Thymus (tissue), 11 donors: ENCODE data around the gene PFDN4. TPM values are rescaled to one million over a fixed set of nuclear protein-coding genes. Genes with fewer than 3 reads are reported as not detected.

Source experiments
- DNase-seq, 9 donors: peaks; one replicate each; pipeline ENCODE4 v3.0.0-alpha.2; 2013; ENCODE audit warnings: low spot score in 9 of 9, low read depth in 6 of 9, missing footprints in 1 of 9
- H3K27ac ChIP-seq, 2 donors: one replicate each; pipeline ENCODE4 v1.5.1; 2013; ENCODE audit warnings: control low read depth in 1 of 2, low read depth in 1 of 2, low read length in 1 of 2, mild to moderate bottlenecking in 1 of 2, moderate library complexity in 1 of 2
- H3K27me3 ChIP-seq, 2 donors: one replicate each; pipeline ENCODE4 v1.5.1; 2013; ENCODE audit warnings: low read length in 1 of 2; ENCODE audit not compliant: control insufficient read depth in 2 of 2, insufficient read depth in 1 of 2
- H3K36me3 ChIP-seq, 2 donors: one replicate each; pipeline ENCODE4 v1.5.1; 2013; ENCODE audit warnings: low read length in 1 of 2, mild to moderate bottlenecking in 1 of 2, moderate library complexity in 1 of 2; ENCODE audit not compliant: control insufficient read depth in 2 of 2, insufficient read depth in 2 of 2
- H3K4me1 ChIP-seq, 2 donors: one replicate each; pipeline ENCODE4 v1.5.1; 2013; ENCODE audit warnings: low read length in 2 of 2; ENCODE audit not compliant: control insufficient read depth in 2 of 2, insufficient read depth in 2 of 2
- H3K4me3 ChIP-seq, 2 donors: one replicate each; pipeline ENCODE4 v1.5.1; 2013; ENCODE audit warnings: low read length in 2 of 2, control low read depth in 1 of 2, mild to moderate bottlenecking in 1 of 2
- H3K9me3 ChIP-seq, 2 donors: one replicate each; pipeline ENCODE4 v1.5.1; 2013; ENCODE audit warnings: low read length in 1 of 2, mild to moderate bottlenecking in 1 of 2; ENCODE audit not compliant: control insufficient read depth in 2 of 2, insufficient read depth in 1 of 2
- WGBS: extraction: QIAGEN DNeasy Blood & Tissue Kit; methylation state at CpG from one replicate; pipeline ENCODE4 v1.1.7; 2013; 5-methylcytosine and 5-hydroxymethylcytosine counted together
- polyA plus RNA-seq: library from polyadenylated mRNA; stranded (reverse); fragments of 200-250 nt; gene quantifications from one replicate; pipeline ENCODE4 v1.2.3, GENCODE V29; 2013
- total RNA-seq: library from RNA; stranded (reverse); fragments of 120-200 nt; gene quantifications from one replicate; pipeline ENCODE4 v1.2.4, GENCODE V29; 2013
- donor health status: healthy.

Gene PFDN4
- total and polyA plus RNA-seq, 2 donors = 123 to 124 TPM

GRCh38 chr20:54179946-54180345 is 27.9 kb upstream of the PFDN4 start:
- H3K4me3 ChIP-seq = no peak overlapping the region
- DNase-seq = no peak
- peaks cover 6 to 16% of the 10 kb centered on the region in 2 donors for H3K27me3 ChIP-seq
- 80% methylated on average over 2 of the region's 2 CpGs for WGBS
- H3K27ac ChIP-seq = no peak overlapping the region
- no peaks in the 10 kb centered on the region for H3K9me3 ChIP-seq
- no peaks in the 10 kb centered on the region for H3K36me3 ChIP-seq
- H3K4me1 ChIP-seq = no peaks in the 10 kb centered on the region

- DNase-seq = no peak
- H3K4me3 ChIP-seq = no peak overlapping the region
- H3K27ac ChIP-seq = no peak overlapping the region
- no peaks in the 10 kb centered on the region for H3K9me3 ChIP-seq
- no peaks in the 10 kb centered on the region for H3K4me1 ChIP-seq
- peaks cover 2 to 9% of the 10 kb centered on the region in 2 donors for H3K27me3 ChIP-seq
- 95% methylated on average over 1 of the region's 1 CpG for whole genome bisulfite sequencing
- no peaks in the 10 kb centered on the region for H3K36me3 ChIP-seq
Measured at GRCh38 chr20:54180931-54181330, 27.0 kb upstream of the PFDN4 start.

GRCh38 chr20:54184071-54184470 is 23.8 kb upstream of the PFDN4 start:
- Histone ChIP-seq H3K4me3 (no peak overlapping the region), H3K36me3 (no peaks in the 10 kb centered on the region), H3K27me3 (peaks cover 0 to 2% of the 10 kb centered on the region in 2 donors), H3K27ac (no peak overlapping the region), H3K4me1 (no peaks in the 10 kb centered on the region), H3K9me3 (no peaks in the 10 kb centered on the region)
- 72% methylated on average over 3 of the region's 3 CpGs for WGBS
- DNase-seq = no peak

GRCh38 chr20:54184904-54185626 is 22.8 kb upstream of the PFDN4 start:
- H3K27me3 ChIP-seq = peaks cover 0 to 2% of the 10 kb centered on the region in 2 donors
- no peaks in the 10 kb centered on the region for H3K4me1 ChIP-seq
- no peaks in the 10 kb centered on the region for H3K36me3 ChIP-seq
- H3K27ac ChIP-seq = no peak overlapping the region
- WGBS = 89% methylated on average over 10 of the region's 10 CpGs
- no peak overlapping the region for H3K4me3 ChIP-seq
- DNase-seq = no peak
- no peaks in the 10 kb centered on the region for H3K9me3 ChIP-seq

GRCh38 chr20:54188132-54188849 is 19.6 kb upstream of the PFDN4 start:
- Histone ChIP-seq H3K27ac (no peak overlapping the region), H3K4me3 (no peak overlapping the region)
- 93% methylated on average over 11 of the region's 11 CpGs for WGBS

GRCh38 chr20:54189630-54190029 is 18.3 kb upstream of the PFDN4 start:
- peaks cover 0 to 2% of the 10 kb centered on the region in 2 donors for H3K27me3 ChIP-seq
- no peaks in the 10 kb centered on the region for H3K36me3 ChIP-seq
- WGBS = 67% methylated on average over 2 of the region's 2 CpGs
- H3K4me1 ChIP-seq = no peaks in the 10 kb centered on the region
- no peak for DNase-seq
- no peaks in the 10 kb centered on the region for H3K9me3 ChIP-seq
- H3K4me3 ChIP-seq = no peak overlapping the region
- peak overlapping the region in 1 of 2 donors; percentile 37 for H3K27ac ChIP-seq

More at GRCh38 chr20:54188132-54188849, 19.6 kb upstream of the PFDN4 start:
- Histone ChIP-seq H3K36me3 (no peaks in the 10 kb centered on the region), H3K27me3 (peaks cover 0 to 2% of the 10 kb centered on the region in 2 donors), H3K4me1 (no peaks in the 10 kb centered on the region), H3K9me3 (no peaks in the 10 kb centered on the region)
- DNase-seq = no peak

GRCh38 chr20:54190217-54190616 is 17.7 kb upstream of the PFDN4 start:
- Histone ChIP-seq H3K9me3 (no peaks in the 10 kb centered on the region), H3K27me3 (no peaks in the 10 kb centered on the region), H3K4me1 (no peaks in the 10 kb centered on the region), H3K4me3 (no peak overlapping the region), H3K36me3 (no peaks in the 10 kb centered on the region), H3K27ac (peak overlapping the region in 1 of 2 donors; percentile 37)
- DNase-seq = no peak
- 96% methylated on average over 2 of the region's 2 CpGs for WGBS

GRCh38 chr20:54193817-54194216 is 14.1 kb upstream of the PFDN4 start:
- H3K27ac ChIP-seq = no peak overlapping the region
- H3K9me3 ChIP-seq = no peaks in the 10 kb centered on the region
- no peaks in the 10 kb centered on the region for H3K36me3 ChIP-seq
- no peak for DNase-seq
- no peaks in the 10 kb centered on the region for H3K27me3 ChIP-seq
- no peak overlapping the region for H3K4me3 ChIP-seq
- WGBS = 86% methylated on average over 5 of the region's 5 CpGs
- no peaks in the 10 kb centered on the region for H3K4me1 ChIP-seq

GRCh38 chr20:54194724-54195438 is 13.0 kb upstream of the PFDN4 start:
- Histone ChIP-seq H3K9me3 (no peaks in the 10 kb centered on the region), H3K27ac (no peak overlapping the region), H3K4me3 (no peak overlapping the region), H3K36me3 (no peaks in the 10 kb centered on the region), H3K27me3 (no peaks in the 10 kb centered on the region), H3K4me1 (no peaks in the 10 kb centered on the region)
- 94% methylated on average over 11 of the region's 11 CpGs for WGBS
- DNase-seq = no peak
